Measurements from ENCODE around the gene PLA2G4C. TPM values are rescaled to one million over a fixed set of nuclear protein-coding genes. Genes with fewer than 3 reads are reported as not detected.
"Not testable (repeated sequence)": the region's sequence is repeated elsewhere in the genome, so short reads cannot be mapped to it uniquely, and the experiment has no call there.

PLA2G4C gene
- polyA plus RNA-seq, 1 donor: 61.7 TPM

DNA sequence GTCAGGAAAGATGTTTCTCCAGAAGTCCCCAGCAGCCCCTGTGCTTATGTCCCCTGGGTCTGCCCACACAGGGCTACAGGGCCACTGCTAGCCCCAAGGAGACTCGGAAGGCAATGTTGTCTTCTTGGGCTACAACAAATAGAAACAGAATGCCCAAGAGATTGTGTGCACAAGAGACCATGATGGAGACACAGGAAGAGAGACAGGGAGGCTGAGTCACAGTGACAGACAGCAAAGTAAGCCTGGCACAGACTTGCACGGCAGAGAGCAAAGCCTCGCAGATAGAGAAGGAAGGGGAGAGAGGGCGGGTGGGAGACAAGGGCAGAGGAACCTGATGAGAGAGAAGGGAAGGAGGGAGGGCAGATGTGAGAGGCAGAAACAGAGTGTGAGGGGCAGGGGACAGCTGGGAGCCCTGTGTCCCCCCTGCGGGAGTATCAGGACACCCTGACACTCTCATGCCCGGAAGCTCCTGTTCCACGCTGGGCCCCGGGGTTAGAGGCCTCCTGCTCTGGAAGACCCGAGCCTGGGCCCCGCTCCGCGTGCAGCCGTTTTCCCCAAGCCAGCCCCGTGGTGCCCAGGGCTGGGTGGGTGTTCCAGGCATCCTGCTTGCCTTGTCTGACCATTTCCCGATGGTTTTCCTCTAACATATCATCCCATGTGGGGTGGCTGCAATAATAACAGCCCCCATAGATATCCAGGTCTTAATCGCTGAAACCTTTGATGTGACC lies 2.7 kb upstream of the PLA2G4C start:
- DNase-seq (ENCODE audit: low read depth): no peak

DNA sequence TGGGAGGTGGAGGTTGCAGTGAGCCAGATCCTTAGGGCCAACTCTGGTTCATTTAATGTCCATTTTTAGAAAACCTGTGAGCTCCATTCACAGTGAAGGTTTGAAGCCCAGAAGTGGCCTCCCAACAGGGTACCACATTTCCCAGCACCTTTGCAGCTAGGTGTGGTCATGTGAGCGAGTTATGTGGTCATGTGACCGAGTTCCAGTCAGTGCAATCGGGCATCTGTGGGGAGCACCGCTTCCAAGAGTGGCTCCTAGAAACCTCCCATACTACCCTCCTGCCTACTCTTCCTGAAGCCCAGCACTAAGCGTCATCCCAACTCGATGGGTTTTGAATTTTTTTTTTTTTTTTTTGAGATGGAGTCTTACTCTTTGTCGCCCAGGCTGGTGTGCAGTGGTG lies 663 bp upstream of the PLA2G4C start:
- no peak for DNase-seq (ENCODE audit: low read depth)

DNA sequence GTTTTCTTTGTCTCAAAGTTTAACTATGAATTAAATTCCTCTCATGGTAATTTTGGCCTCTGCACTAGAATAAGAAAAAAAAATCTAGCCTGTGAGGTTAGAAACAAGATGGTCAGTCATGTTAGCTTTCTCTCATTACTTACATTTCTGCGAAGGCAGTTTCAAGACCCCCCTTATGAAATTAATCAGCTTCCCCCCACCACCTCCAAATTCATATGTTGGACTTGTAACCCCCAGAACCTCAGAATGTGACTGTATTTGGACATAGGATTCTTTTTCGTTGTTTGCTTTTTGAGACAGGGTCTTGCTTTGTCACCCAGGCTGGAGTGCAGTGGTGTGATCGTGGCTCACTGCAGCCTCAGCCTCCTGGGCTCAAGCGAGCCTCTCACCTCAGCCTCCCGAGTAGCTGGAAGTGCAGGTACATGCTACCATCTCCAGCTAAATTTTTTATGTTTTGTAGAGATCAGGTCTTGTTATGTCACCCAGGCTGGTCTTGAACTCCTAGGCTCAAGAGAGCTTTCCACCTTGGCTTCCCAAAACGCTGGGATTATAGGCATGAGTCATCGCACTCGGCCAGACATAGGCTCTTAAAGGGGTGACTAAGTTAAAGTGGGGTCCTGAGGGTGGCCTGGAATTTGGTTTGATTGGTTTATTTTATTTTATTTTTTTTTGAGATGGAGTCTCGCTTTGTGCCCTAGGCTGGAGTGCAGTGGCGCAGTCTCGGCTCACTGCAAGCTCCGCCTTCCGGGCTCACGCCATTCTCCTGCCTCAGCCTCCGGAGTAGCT lies 1.4 kb downstream of the PLA2G4C start:
- no peak for DNase-seq (ENCODE audit: low read depth)

DNA sequence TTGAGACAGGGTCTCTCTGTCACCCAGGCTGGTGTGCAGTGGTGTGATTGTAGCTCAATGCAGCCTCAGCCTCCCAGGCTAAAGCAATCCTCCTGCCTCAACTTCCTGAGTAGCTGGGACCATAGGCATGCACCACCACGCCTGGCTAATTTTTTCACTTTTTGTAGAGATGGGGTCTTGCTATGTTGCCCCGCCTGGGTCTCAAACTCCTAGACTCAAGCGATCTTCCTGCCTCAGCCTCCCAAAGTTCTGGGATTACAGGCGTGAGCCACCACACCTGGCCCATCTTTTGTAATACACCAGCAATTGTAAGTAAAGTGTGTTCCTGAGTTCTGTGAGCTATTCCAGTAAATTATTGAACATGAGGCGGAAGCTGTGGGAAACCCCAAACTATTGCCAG lies 6.7 kb downstream of the PLA2G4C start:
- DNase-seq (ENCODE audit: low read depth): no peak

DNA sequence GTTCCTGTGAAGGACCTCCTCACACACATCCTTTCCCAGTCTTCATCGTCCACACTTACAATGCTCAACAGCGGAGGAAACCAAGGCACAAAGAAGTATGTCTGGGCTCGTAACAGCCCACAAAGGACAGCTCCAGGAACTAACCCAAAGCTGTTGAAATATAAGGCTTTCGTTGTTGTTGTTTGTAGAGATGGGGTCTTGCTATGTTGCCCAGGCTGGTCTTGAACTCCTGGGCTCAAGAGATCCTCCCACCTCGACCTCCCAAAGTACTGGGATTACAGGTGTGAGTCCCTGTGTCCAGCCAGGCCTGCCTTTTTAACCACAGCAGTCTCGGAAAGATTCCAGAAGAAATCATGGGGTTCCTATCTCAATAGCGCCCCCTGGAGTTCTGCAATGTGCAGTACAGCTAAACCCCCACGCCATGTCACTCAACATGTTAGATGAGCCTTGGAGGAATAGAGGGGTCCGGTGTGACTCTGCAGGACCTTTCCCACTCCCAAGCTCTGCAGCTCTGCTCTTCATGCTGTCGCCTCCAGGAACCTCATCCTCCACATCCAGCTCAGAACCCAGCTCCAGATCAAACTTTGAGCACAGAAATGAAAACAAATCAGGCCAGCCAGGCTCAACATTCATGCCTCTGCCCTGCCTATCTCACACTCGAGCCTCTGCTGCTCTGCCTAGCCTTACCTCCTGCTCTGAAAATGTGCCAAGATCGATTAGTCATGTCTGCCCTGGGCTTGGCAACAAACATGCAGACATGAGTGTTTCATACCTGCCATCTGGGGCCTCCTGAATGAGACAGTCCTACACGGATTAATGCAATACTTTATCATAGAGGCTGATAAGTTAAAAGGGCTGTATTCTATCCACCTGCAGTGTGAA lies 7.5 kb downstream of the PLA2G4C start:
- DNase-seq (ENCODE audit: low read depth): no peak

DNA sequence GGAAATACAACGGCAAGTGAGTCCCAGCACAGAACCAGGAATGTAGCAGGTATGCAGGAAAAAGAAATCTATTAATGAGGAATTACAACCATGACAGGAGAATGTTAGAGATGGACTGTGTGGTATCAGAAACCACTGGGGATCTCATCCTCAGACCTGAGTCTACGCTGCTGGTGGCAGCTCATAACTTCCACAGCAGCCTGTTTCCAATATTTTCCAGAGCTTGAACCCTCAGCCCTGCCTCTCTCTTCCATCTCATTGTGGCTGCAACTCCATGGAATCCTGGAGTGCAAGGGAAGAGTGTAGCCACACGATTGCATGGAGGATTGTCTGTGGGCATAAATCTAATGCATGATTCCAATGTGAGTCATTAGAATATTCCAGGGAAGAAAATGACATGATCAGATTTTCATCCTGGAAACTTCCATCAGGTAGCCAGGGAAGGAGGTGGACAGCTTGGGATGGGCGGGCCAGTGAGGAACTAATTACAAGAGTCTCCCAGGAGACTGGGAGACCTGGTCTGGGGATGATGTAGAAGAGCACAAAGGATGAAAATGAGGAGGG lies 14.9 kb downstream of the PLA2G4C start:
- DNase-seq (ENCODE audit: low read depth): no peak

DNA sequence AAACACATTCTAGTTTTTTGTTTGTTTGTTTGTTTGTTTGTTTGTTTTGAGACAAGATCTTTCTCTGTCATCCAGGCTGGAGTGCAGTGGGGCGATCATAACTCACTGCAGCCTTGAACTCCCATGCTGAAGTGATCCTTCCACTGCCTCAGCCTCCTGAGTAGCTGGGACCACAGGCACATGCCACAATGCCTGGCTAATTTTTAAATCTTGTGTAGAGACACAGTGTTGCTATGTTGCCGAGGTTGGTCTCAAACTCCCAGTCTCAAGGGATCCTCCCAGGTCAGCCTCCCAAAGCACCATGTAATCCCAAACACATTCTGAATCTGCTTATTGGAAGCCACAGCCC lies 15.8 kb downstream of the PLA2G4C start:
- no peak for DNase-seq (ENCODE audit: low read depth)

DNA sequence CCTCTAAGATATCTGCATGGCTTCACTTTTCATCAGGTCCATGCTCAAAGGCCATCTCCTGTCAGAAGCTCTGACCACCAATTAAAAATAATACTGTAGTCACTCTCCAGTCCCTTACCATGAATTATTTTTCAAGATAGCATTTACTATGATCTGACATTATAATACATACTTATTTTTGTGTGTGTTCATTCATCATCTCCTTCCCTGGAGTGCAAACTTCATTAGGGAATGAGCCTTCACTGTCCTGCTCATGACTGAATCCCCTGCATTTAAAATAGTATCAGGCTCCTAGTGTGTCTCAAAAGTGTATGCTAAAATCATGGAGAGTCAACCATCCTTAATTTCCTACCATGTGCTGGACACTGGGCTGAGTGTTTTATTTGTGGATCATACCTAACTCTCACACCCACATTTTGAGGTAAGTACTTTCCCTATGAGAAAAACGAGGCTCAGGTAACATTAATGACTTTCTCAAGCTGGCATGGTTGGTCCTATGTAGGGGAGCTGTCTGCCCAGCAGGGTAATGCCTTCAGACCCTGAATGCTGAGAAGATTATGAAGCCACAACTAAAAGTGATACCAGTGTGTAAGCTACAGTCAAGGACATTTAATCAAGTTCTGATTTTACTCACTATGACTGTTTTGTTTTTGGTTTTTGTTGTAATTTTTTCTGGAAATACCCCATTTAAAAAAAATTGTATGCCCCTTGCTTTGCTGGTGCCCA lies 16.3 kb downstream of the PLA2G4C start:
- no peak for DNase-seq (ENCODE audit: low read depth)

DNA sequence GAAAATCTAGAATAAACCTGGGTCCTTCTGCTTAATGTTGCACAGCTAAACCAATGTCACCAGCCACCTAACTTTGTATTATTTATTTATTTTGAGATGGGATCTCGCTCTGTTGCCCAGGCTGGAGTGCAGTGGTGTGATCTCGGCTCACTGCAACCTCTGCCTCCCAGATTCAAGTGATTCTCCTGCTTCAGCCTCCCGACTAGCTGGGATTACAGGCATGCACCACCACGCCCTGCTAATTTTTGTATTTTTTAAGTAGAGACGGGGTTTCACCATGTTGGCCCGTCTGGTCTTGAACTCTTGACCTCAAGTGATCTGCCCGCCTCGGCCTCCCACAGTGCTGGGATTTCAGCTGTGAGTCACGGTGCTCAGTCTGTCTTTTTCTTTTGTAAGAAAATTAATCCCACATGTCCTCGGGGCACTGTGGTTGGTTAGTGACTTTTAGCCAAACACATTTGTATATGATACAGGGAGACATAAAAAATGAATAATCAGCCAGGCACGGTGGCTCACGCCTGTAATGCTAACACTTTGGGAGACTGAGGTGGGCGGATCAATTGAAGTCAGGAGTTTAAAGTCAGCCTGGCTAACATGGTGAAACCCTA lies 19.4 kb downstream of the PLA2G4C start:
- DNase-seq (ENCODE audit: low read depth): not testable (repeated sequence)

DNA sequence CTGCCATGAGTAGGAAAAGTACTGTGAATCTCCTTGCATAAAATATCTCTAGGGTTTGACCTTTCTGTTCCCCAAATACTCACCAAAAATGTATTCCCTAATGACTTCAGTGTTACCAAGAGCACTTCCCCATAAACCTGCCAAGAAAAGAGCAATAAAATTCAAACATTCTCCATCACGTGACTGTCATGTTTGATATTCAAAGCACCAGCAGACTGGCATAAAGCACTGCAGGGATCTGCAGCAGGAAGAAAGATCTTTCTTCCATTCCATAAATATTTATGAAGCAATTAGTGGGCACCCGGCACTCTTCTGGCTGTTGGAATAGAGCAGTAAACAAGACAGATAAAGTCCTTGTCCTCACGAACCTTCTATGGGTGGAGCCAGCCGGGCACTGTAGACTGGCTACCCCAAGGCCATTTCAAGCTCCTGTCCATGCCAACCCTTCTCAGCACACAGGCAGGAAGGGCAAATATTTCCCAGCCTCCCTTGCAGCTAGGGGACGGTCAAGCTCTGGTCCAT lies 20.3 kb downstream of the PLA2G4C start:
- DNase-seq (ENCODE audit: low read depth): no peak

DNA sequence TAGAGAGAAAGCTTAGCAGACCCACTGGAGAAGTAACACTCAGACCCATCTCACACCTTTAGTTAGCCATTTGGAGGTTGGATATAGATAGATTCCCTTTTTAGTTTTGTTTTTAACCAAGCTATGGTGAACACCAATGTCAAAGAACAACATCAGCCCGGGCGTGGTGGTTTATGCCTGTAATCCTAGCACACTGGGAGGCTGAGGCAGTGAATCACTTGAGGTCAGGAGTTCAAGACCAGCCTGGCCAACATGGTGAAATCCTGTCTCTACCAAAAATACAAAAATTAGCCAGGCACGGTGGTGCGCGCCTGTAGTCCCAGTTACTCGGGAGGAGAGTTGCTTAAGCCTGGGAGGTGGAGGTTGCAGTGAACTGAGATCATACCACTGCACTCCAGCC lies 21.6 kb downstream of the PLA2G4C start:
- not testable (repeated sequence) for DNase-seq (ENCODE audit: low read depth)

DNA sequence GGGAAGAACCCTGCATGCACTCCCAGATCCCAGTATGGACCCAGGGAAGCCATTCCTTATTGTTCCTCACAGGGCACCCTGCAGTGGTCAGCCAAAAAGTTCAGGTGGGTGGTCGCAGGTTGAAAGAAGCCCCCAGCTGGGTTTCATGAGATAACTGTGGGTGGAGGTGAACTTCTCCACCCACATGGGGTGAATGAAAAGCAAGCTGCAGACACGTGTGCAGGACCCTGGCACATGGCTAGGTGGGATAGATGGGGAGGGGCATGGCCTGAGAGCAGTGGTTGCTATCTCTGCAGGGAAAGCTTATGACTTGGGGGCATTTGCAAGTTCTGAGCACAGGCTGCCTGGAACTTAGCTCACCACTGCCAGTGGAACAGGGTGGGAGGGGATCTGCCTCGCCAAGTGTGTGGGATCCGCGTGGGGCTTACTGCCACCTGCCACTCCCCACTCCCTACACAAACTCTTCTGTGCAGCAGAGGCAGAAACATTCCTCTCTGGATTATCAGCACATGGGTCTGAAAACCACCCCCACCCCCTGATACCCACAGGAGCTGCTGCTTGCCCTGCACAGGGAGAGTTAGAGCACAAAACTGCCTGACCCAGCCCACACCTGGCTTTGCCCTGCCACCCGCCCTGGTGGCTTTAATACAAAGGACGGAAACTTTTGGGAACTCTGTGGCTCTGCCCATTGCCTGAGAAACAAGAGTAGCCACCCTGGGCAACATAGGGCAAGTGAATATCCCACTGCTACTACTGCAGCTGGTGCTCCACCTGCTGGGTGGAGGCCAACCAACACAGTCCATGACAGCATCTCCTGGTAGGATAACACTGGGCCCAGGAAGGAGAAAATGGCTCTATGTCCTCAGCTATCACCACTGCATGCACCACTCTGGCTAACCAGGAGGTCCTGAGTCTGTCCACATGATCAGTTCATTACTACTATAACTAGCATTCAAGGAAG lies 24.4 kb downstream of the PLA2G4C start:
- no peak for DNase-seq (ENCODE audit: low read depth)

DNA sequence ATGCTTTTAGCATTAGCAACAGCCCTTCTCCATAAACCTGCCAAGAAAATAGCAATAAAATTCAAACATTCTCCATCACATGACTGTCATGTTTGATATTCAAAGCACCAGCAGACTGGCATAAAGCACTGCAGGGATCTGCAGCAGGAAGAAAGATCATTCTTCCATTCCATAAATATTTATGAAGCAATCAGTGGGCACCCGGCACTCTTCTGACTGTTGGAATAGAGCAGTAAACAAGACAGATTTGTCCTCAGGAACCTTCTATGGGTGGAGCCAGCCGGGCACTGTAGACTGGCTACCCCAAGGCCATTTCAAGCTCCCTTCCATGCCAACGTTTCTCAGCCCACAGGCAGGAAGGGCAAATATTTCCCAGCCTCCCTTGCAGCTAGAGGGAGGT lies 25.5 kb downstream of the PLA2G4C start:
- no peak for DNase-seq (ENCODE audit: low read depth)

DNA sequence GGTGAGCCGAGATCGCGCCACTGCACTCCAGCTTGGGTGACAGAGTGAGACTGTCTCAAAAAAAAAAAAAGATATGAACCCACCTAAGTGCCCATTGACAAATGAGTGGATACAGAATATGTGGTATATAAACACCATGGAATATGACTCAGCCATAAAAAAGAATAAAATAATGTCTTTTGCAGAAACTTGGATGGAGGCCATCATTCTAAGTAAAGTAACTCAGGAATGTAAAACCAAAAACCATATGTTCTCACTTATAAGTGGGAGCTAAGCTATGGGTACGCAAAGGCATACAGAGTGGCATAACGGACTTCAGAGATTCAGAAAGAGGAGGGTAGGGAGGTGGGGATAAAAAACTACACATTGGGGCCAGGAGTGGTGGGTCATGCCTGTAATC lies 29.5 kb downstream of the PLA2G4C start:
- no peak for DNase-seq (ENCODE audit: low read depth)

DNA sequence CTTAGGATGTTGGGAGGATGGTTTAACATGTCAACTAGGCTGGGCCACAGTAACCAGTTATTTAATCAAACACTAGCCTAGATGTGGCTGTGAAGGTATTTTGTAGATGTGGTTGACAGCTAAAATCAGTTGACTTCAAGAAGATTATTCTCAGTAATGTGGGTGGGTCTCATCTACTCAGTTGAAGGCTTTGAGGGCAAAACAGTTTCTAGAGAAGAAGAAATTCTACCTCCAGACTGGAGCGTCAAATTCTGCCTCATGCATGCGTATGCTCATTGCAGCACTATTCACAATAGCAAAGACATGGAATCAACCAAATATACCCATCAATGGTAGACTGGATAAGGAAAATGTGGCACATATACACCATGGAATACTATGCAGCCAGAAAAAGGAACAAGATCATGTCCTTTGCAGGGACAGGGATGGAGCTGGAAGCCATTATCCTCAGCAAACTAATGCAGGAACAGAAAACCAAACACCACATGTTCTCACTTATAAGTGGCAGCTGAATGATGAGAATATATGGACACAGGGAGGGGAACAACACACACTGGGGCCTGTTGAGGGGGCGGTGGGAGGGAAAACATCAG lies 40.3 kb downstream of the PLA2G4C start:
- not testable (repeated sequence) for DNase-seq (ENCODE audit: low read depth)

DNA sequence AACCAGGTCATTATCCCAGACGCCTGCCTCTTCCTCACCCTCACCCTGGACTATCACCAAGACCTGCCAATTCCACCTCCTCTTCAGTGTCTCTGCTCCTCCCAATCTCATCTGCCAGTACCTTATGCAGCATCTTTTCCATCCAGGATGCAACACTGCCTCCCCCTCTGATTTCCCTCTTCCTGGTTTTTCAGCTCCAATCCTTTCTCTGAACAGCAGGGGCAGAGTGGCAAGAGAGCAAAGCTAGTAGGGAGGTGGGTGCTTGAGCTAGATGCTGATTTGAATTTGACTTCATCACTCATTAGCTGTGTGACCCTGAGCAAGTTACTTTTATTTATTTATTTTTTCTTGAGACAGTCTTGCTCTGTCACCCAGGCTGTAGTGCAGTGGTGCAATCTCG lies 41.2 kb downstream of the PLA2G4C start:
- DNase-seq (ENCODE audit: low read depth): no peak

DNA sequence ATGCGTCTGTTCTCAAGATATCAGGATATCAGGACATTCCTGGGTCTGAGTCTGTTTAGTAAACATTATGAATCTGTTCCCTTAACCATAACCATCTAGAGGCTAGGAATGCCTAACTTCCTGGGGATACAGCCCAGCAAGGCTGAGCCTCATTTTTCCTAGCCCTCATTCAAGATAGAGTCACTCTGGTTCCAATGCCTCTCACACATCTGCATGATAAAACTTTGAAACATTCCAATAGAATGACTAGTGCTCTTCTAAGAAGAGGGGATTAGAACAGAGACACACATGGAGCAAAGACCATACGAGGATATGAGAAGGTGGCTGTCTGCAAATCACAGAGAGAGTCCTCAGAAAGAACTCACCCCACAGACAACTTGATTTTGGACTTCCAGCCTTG lies 46.1 kb downstream of the PLA2G4C start:
- DNase-seq (ENCODE audit: low read depth): no peak

DNA sequence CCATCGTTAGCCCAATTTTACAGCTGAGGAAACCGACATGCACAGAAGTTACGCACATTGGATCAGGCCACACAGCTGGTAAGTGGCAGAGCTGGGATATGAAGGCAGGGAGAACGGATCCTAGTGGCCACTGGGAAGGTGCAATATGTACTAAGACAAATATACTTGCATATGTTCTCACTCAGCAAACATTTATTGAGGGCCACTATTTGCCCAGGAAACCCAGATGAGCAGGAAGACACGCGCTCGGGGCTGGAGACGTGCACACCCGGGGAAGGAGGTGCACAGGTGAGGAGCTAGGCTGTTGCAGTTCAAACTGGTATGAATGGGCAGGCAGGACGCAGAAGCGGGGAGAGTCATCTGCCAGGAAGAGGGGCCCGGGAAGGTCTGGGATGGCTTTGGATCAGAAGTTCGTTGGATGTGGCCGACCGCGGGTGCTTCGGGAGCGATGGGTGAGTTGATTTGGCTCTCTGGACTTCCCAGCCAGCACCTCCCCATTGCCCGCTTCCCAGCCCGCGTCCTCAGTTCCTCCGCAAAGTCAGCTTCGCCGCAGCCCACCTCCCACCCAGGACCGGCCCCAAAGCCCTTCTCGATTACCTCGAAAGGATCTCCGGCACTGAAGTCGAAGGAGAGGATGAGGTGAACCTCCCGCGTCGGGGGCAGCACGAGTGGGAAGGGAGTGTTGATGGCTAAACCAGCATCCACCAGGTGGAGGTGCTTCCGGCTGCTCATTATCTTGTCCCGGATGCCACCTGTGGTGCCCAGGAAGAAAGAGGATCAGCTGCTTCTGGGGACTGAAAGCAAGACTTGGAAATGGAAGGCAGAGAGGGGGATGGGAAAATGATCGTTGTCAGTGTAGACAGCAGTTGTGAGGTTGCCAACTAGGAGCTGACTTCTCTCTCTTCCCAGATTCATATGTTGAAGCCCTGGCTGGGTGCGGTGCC lies 48.9 kb downstream of the PLA2G4C start:
- DNase-seq (ENCODE audit: low read depth): no peak
